ENCODE results near the gene ADCYAP1.

DNA sequence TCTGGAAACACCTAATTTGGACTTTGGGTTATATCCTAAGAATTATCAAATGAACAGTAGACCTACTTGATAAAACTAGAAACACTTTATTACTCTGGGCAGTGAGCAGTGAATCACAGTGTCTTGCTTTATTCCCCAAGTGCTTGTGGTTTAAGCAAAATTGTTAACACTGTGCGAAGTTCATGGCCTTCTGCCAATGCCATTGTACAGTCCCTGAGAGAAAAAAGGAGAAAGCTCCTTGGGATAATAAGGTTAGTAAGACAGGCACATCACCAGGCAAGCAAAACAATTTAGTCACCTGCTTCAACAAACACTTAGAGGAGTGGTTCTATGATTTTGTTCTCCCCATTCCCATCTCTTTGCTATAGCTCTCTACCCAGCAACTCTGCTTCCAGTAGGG is 39.8 kb downstream of the ADCYAP1 start:
- TF ChIP-seq, protein P1, sequence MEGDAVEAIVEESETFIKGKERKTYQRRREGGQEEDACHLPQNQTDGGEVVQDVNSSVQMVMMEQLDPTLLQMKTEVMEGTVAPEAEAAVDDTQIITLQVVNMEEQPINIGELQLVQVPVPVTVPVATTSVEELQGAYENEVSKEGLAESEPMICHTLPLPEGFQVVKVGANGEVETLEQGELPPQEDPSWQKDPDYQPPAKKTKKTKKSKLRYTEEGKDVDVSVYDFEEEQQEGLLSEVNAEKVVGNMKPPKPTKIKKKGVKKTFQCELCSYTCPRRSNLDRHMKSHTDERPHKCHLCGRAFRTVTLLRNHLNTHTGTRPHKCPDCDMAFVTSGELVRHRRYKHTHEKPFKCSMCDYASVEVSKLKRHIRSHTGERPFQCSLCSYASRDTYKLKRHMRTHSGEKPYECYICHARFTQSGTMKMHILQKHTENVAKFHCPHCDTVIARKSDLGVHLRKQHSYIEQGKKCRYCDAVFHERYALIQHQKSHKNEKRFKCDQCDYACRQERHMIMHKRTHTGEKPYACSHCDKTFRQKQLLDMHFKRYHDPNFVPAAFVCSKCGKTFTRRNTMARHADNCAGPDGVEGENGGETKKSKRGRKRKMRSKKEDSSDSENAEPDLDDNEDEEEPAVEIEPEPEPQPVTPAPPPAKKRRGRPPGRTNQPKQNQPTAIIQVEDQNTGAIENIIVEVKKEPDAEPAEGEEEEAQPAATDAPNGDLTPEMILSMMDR (IDR thresholded peaks at IDR 0.05): no peak
- TF ChIP-seq POLR2A (IDR thresholded peaks at IDR 0.05): no peak

All from body of pancreas (tissue), 4 donors.